GM19452 (cell line): Measurements from ENCODE around the gene HDDC3.
"Not testable (repeated sequence)": the region's sequence is repeated elsewhere in the genome, so short reads cannot be mapped to it uniquely, and the experiment has no call there.

Experiments used
- ATAC-seq: cut with Tn5 transposase; IDR thresholded peaks from one replicate; pipeline ENCODE4 v1.9.1; 2021; ENCODE audit not compliant: unreplicated experiment

The HDDC3 gene

DNA sequence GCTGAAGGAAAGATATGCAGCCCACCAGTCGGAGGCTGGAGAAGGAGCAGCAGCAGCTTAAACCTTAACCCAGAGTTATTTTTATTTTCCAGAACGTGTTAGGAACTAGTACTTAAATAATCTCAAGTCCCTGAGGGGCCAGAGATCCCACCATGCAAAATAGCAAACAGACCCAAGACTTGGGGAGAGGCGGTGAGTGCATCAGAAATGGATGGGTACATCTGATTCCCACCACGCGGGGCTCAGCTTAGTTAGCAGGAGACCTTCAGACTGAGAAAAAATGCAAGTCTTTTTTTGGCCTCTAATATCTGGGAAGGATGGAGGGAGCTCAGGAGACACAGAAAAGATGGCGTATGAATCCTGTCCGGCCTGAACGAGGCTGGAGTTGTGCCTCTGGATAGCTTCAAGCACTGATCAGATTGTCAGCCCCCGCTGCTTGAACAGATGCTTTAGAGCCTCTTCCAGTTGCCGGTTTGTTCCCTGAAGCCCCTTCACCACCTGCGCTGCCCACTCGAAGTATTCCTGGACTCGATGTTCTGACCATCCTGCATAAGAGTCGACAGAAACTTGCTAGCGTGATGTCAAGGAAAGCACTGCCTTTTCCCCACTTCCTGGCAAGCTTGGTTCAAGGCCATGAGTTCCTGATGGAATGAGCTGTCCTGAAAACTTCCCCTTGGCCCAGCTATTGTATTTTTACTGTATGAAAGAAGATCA, 1.3 kb downstream of the HDDC3 start:
- no peak for ATAC-seq

DNA sequence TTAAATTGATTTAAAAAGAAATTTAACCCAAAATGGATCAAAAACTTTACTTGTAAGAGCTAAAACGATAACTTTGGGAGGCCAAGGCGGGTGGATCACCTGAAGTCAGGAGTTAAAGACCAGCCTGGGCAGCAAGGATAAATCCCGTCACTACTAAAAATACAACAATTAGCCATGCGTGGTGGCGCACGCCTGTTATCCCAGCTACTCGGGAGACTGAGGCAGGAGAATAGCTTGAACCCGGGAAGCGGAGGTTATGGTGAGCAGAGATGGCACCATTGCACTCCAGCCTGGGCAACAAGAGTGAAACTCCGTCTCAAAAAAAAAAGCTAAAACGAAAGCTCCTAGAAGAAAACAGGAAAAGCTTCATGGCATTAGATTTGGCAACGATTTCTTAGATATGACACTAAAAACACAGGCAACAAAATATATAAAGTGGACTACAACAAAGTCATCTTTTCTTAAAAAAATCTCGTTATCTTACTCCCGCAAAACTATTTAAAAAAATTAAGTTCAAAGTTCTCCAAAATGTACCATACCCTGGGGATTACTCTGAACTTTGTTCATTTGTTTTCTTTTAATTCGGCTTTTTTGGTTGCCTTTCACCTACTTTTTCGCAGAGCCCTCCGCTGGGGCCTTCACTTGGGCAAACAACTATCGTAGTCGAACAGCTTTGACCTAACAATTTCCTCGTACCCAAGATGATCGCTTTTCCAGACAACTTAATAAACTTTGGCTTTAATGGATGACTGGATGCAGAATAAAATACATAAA, 2.9 kb downstream of the HDDC3 start:
- ATAC-seq = no peak

DNA sequence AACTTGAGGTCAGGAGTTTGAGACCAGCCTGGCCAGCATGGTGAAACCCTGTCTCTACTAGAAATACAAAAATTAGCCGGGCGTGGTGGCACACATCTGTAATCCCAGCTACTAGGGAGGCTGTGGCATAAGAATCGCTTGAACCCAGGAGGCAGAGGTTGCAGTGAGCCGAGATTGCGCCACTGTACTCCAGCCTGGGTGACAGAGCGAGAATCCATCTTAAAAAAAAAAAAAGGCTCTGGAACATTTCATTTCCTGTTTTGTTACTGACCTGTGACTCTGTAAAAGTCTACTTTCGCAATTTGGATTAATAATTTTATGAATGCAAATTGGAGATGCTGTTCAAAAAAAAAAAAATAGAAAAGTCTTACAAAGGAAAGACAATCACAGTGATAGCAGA, 4.2 kb downstream of the HDDC3 start:
- not testable (repeated sequence) for ATAC-seq

DNA sequence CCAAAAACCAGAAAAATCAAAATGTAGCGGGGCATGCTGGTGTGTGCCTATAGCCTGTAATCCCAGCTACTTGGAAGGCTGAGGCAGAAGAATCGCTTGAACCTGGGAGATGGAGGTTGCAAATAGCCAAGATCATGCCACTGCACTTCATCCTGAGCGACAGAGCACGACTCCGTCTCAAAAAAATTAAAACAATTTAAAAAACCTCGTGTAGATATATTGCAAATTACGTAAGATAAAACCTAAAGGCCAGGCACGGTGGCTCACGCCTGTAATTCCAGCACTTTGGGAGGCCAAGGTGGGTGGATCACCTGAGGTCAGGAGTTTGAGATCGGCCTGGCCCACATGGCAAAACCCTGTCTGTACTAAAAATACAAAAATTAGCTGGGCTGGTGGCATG, 5.6 kb downstream of the HDDC3 start:
- ATAC-seq = not testable (repeated sequence)

DNA sequence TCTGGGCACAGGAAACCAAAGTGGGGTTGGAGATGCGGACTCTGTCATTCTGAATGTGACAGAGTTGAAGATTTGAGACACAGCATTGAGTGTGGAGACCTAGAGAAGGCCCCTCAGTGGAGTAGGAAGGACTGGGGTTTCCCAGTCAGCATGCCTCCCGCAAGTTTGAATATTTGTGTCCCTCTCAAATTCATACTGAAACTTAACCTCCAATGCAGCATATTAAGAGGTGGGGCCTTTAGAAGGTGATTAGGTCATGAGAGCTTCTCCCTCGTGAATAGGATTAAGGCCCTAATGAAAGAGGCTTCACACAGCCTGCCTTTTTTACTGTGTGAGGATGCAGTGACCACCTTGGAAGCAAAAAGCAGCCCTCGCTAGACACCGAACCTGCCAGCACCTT, 8.0 kb downstream of the HDDC3 start:
- no peak for ATAC-seq

DNA sequence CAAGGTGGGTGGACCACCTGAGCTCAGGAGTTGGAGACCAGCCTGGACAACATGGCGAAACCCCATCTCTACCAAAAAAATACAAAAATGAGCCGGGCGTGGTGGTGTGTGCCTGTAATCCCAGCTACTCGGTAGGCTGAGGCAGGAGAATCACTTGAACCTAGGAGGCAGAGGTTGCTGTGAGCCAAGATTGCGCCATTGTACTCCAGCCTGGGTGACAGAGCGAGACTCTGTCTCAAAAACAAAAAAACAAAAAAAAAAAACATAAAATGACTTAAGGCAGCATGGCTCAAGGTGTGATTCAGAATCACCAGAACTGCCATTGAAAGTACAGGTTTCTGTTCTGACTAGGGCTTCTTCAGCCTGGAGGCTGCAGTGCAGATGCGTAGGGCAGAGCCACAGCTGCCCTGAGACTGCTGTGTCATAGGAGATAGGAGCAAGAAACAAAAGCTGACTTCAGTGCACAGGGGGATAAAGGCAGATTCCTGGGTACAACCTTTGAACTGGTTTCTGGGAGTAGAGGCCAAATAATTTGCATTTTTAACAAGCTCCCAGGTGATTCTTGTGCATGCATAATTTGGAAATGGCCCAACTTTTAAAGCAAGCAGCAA, 9.5 kb downstream of the HDDC3 start:
- peak; percentile 85 for ATAC-seq

DNA sequence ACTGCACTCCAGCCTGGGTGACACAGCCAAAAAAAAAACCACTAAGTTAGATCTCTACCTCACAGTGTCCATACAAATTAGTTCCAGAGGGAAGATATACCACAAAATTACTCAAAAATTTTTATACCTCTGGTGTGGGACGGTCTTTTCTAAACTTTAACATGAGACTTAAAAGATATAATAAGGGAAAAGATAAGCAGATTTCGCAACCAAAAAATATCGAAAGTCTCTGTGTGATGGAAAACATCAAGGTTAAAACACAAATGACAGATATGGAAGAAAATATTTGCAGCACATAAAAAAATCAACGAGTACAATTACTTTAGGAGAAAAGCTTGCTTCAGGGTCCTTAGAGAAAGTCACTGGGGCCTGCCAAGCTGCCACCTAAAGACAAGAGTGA, 10.5 kb downstream of the HDDC3 start:
- no peak for ATAC-seq

DNA sequence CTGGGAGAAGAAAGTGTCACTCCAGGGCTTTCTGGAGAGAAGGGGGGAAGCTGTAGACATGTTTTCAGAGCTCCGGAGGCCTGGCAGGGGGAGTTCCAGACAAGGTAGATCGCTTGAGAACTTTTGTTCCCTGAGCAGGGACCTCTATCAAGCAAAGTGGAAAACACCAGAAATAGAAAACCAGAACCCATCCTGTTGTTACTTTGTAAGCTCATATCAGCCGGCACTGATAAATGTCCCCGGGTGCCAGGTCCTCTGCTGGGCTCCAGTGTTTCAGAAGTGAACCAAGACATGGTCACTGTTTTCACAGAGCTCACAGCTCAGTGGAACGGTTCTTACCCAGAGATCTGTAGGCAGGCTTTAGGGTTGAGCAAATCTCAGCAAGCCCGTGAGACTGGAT, 13.5 kb downstream of the HDDC3 start:
- ATAC-seq = no peak

DNA sequence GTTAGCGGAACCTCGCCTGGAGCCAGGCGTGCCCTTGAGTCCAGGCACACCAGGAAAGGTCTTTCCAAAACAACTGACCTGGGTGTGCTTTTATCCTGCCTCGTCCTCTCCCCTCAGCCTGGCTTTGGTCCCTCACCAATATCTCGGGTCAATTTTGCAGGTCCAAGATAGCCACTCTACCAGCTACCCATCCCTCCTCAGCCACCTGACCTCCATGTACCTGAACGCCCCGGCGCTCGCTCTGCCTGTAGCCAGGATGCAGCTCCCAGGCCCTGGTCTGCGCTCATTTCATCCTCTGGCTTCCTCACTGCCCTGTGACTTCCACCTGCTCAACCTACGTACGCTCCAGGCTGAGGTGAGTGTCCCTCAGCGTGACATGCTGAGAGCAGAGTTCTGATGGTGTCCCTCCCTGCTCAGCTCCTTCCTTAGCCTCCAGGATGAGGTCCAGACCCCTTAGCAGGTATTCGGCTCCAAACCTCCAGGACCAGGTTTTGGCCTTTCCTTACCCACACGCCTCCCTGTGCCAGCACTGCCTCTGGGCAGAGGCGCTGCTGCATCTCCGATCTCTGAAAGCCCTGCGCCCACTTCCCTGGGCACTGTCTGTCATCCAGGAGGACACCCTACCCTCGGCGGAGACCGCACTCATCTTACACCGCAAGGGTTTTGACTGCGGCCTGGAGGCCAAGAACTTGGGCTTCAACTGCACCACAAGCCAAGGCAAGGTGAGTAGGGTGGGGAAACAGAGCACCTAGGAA, 14.1 kb downstream of the HDDC3 start:
- no peak for ATAC-seq

DNA sequence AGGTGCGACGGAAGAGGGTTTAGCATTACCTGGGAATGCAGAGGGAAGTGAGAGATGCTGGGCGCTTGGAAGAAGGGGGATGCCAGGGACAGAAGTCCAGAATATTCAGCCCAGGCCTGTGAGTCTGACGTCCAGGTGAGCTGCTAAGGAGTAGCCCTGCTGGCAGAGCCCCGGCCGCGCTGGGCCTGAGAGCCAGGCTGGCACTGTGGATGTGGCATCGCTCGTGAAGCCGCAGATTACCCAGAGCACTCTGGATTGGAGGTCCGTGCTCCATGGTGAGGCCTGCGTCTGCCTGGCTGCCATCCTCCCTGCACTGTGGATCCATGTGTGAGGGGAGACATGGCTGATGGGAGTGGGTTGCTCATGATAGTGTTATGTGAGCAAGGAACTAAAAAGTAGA, 14.8 kb downstream of the HDDC3 start:
- ATAC-seq = no peak

DNA sequence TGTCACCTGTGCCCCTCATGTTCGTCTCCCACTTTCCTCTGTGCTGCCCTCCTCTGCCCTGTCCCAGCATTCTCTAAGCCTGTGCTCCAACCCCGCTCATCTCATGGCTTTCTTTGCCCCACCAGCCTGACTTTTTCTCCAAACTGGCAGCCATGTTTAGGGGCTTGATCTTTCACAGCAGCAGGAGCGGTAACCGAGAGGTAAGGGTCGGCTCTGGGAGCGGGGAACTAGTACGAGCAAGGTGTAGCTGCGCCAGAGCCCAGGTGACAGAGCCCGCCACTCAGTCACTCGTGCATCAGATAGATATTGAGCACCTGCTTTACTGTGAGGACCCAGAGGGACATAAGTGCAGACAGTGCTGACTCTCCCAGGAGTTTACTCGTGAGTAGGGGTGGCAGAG, 15.9 kb downstream of the HDDC3 start:
- ATAC-seq = no peak

DNA sequence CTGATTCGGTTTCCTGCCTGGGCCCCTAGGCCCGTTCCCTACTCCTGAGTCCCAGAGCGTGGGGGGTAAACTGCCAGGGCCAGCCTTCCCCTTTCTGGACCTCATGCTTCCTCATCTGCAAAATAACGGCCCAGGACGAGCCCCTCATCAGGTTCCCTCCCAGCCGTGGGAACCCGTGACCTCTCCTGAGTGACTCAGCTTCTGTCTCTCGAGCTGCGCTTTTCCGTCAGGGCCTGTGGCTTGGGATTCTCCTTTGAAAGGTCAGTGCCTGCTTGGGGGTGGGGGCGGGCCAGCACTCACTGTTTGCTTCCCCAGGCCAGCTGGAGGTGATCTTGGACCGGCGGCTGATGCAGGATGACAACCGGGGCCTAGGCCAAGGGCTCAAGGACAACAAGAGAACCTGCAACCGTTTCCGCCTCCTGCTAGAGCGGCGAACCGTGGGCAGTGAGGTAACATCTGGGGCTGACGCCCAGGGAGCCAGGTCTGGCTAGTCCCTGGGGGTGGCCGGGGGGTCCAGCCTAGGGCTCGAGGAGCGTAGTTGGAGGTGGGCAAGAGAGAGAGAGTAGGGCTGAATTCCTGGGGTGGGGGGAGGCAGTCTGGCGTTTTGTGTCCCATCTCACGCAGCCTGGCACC, 16.4 kb downstream of the HDDC3 start:
- ATAC-seq = no peak

DNA sequence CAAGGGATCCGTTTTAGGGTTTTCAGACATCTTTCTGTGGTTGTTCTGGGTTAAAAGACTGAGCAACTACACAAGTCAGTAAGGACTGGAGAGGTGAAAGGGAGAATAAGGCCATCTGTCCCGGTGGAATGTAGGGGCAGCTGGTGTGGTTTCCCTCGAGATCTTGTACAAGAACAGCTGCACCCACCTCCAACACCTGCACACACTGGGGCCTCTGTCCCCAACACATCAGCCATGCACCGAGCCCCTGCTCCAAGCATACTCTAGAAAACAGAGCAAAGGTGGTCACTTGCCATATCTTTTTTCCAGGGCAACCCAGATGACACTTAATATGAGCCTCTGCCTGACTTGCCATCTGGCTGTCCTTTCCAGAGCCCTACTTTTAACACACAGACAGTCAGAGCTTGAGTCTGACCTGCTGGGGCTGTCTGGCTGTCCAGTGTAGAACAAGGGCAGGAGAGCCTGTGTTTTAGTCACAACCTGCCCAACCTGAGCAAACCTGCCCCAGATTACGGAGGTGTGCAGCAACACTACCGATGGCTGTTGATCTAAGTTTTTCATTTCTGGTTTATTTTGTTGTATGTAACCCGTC, 17.0 kb downstream of the HDDC3 start:
- no peak for ATAC-seq

DNA sequence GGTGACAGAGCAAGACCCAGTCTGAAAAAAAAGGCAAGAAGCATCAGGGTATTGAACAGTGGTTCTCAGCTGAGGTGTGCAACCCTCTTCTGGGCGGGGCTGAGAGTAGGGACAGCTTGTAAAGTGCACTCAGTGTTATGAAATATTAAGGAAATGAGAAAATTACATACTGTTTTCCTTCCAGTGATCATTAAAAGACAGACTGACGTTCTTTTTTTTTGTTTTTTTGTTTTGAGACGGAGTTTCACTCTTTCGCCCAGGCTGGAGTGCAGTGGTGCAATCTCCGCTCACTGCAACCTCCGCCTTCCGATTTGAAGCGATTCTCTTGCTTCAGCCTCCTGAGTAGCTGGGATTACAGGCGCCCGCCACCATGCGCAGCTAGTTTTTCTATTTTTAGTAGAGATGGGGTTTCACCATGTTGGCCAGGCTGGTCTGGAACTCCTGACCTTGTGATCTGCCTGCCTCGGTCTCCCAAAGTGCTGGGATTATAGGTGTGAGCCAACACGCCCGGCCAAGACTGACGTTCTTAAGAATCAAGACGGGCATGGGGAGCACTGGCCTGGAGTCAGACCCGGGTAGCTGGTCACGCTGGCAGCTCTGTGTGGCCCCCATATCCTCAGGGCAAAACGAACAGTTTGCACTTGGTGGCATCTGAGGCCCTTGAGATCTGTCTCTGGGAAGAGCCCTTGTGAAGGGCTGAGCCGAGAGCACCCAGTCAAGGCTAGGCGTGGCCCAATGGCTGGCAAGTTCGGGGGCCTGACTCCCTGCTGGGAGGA, 17.9 kb downstream of the HDDC3 start:
- ATAC-seq = no peak

DNA sequence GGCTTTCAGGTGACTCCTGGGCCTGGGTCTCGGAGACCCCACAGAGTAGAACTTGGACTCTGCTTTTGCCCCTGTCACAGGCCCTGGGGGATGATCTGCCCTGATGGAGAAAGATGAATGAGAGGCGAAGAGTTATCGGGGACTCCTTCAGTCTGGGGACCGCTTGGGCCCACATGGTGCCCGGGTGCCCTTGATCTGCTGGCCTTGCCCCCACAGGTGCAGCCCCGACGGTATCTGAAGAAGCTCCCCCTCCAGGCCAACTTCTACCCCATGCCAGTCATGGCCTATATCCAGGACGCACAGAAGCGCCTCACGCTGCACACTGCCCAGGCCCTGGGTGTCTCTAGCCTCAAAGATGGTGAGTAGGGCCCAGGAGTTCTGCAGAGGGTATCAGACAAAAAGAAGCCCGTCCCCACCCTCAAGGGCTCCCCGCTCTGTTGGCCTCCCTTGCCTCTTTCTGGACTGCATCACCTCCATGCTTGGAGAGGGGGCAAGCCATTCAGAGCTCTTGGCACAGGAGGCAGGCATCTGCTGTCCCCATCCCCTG, 18.9 kb downstream of the HDDC3 start:
- ATAC-seq = no peak

DNA sequence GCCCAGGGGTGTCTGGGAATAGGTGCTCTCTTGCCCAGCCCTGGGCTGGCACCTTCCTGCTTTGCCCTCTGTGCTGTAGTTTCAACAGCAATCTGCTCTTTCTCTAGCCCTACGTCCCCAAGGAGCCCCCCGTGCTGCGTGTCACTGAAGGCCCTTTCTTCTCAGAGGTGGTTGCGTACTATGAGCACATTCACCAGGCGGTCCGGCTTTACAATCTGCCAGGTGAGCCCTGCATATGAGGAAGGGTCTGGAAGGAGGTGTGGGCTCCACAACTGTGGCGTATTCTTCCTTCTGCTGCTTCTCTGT, 19.6 kb downstream of the HDDC3 start:
- no peak for ATAC-seq

DNA sequence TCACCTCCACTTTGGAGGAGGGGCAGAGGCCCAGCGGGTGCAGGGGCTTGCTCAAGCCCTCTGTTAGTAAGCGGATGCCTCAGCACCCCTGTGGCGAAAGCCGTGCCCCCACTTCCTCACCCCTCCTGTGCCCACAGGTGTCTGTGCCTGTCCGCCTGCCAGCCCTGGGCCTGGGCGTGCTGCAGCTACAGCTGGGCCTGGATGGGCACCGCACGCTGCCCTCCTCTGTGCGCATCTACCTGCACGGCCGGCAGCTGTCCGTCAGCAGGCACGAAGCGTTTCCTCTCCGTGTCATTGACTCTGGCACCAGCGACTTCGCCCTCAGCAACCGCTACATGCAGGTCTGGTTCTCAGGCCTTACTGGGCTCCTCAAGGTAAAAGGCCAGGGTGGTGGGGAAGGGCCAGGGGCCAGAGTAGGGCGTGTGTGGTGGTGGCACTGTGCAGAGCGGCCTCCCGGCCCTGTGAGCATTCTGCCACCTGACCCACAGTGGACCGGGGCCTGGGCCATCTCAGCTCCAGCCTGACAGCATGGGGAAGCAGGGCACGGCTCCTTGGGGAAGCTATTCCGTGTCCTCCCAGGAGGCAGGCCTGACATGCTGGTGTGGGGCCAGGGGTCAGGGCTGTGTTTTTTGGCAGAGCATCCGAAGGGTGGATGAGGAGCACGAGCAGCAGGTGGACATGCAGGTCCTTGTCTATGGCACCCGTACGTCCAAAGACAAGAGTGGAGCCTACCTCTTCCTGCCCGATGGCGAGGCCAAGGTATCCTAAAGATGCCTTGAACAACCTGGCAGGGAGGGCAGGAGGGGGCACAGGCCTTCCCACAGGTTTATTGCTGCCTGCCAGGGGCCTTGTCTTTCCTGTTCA, 20.2 kb downstream of the HDDC3 start:
- no peak for ATAC-seq

DNA sequence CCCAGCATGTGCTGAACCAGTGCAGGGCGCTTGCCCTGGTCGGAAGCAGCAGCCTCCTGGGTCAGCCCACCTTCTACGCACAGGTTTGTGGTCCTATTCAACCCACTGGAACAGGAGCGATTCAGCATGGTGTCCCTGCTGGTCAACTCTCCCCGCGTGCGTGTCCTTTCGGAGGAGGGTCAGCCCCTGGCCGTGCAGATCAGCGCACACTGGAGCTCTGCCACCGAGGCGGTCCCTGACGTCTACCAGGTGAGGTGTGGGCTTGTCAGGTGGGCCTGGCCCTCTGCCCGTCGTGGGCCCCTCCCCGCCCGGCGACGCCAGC, 21.1 kb downstream of the HDDC3 start:
- ATAC-seq = no peak
